Prostate gland (tissue), 2 donors: ENCODE results near the gene GLP1R. TPM values are rescaled to one million over a fixed set of nuclear protein-coding genes. Genes with fewer than 3 reads are reported as not detected.

Source experiments
- DNase-seq: peaks from one replicate; pipeline ENCODE4 v3.0.0-alpha.2; 2019; ENCODE audit warnings: low spot score
- H3K27ac ChIP-seq, 2 donors: fragments of 200-600 bp; sonication (generic); 2 replicates each; pipeline ENCODE4 v1.5.1; 2017 to 2019
- H3K27me3 ChIP-seq: fragments of 200-600 bp; sonication (generic); replicated peaks from 2 replicates; pipeline ENCODE4 v1.5.1; 2019; ENCODE audit not compliant: insufficient read depth
- H3K36me3 ChIP-seq, 2 donors: fragments of 200-600 bp; sonication (generic); 1 replicate in 1 of 2; 2 replicates in 1 of 2; pipeline versions ENCODE4 v1.5.1 to v1.8.1; 2017 to 2019
- H3K4me1 ChIP-seq: fragments of 200-600 bp; sonication (generic); replicated peaks from 2 replicates; pipeline ENCODE4 v1.5.1; 2019
- H3K4me3 ChIP-seq, 2 donors: fragments of 200-600 bp; sonication (generic); 2 replicates each; pipeline ENCODE4 v1.5.1; 2017 to 2019
- H3K9me3 ChIP-seq: fragments of 200-600 bp; sonication (generic); 2 replicates; pipeline ENCODE4 v1.5.1; 2017
- CTCF ChIP-seq, 4 experiments: fragments of 200-600 bp in 2 of 4; fragments of 450-650 bp in 2 of 4; sonication (generic) in 2 of 4; IDR thresholded peaks; 1 replicate in 3 of 4; 2 replicates in 1 of 4; pipeline ENCODE4 v1.5.1; 2016 to 2019; ENCODE audit warnings: antibody characterized with exemption in 4 of 4, mild to moderate bottlenecking in 2 of 4, moderate library complexity in 2 of 4
- POLR2A ChIP-seq: fragments of 450-650 bp; IDR thresholded peaks from one replicate; pipeline ENCODE4 v1.6.1; 2016; ENCODE audit warnings: antibody characterized with exemption, mild to moderate bottlenecking
- POLR2AphosphoS5 ChIP-seq: sonication (generic); formaldehyde crosslinking; IDR thresholded peaks from one replicate; pipeline ENCODE4 v1.6.1; 2017; ENCODE audit warnings: antibody characterized with exemption
- WGBS: methylation state at CpG from one replicate; pipeline ENCODE4 v1.1.5; 2018; 5-methylcytosine and 5-hydroxymethylcytosine counted together
- intact Hi-C: fragments of 100-400 bp; cut with DNase I; formaldehyde crosslinking; loops from one replicate; pipeline ENCODE4 v1.14.2; 2022
- total RNA-seq, 2 donors: library from RNA; depleted of rRNA; stranded (reverse); fragments of >200 nt; gene quantifications; one replicate each; pipeline ENCODE4 v1.1.0, GENCODE V29; 2016

GLP1R gene
- total RNA-seq, 2 donors from 2014 or later = 0.23 TPM; not detected in 1

- H3K27ac ChIP-seq = no peak overlapping the region
- WGBS = 81% methylated on average over 3 of the region's 3 CpGs
- TF ChIP-seq POLR2A (no peak), CTCF (IDR thresholded peaks at IDR 0.05) (no peak), POLR2AphosphoS5 (no peak)
- no peak overlapping the region for H3K4me3 ChIP-seq
- no peaks in the 10 kb centered on the region for H3K36me3 ChIP-seq
- DNase-seq = no peak
- H3K27me3 ChIP-seq = no peaks in the 10 kb centered on the region
- no peaks in the 10 kb centered on the region for H3K9me3 ChIP-seq
- no peaks in the 10 kb centered on the region for H3K4me1 ChIP-seq
- intact Hi-C loops = no loop called here
Measured at GRCh38 chr6:39007575-39007974, 41.0 kb upstream of the GLP1R start.

- intact Hi-C loops = no loop called here
Measured at GRCh38 chr6:39008737-39009136, 39.8 kb upstream of the GLP1R start.

DNA sequence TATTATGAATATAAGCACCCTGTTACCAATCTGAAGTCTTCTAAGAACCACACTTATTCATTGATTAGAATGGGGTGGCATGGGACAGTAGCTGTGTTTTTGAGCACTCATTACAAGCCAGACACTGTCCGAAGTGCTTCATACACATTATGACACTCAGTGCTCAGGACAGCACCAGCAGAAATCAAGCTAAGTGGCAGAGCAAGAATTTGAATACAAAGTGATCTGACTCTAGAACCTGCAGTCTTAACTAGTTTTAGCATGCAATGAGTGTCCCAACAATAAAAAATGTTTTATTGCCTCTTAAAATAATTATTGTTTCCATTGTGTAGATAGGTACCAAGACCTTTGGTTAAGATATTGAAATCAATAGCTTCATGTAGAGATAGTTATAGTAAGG lies 39.1 kb upstream of the GLP1R start:
- Histone ChIP-seq H3K4me3 (no peak overlapping the region), H3K36me3 (no peaks in the 10 kb centered on the region), H3K27me3 (no peaks in the 10 kb centered on the region), H3K27ac (no peak overlapping the region), H3K9me3 (no peaks in the 10 kb centered on the region), H3K4me1 (no peaks in the 10 kb centered on the region)
- intact Hi-C loops = no loop called here
- DNase-seq = no peak
- no peak for TF ChIP-seq POLR2AphosphoS5
- TF ChIP-seq POLR2A = no peak
- no peak for TF ChIP-seq CTCF (IDR thresholded peaks at IDR 0.05)
- 38% methylated on average over 1 of the region's 1 CpG for WGBS

More at GRCh38 chr6:39008737-39009136, 39.8 kb upstream of the GLP1R start:
- no peaks in the 10 kb centered on the region for H3K4me1 ChIP-seq
- H3K9me3 ChIP-seq = no peaks in the 10 kb centered on the region
- no peak for DNase-seq
- H3K27ac ChIP-seq = no peak overlapping the region
- H3K4me3 ChIP-seq = no peak overlapping the region
- TF ChIP-seq POLR2AphosphoS5 = no peak
- no peaks in the 10 kb centered on the region for H3K27me3 ChIP-seq
- WGBS = 8% methylated on average over 1 of the region's 1 CpG
- H3K36me3 ChIP-seq = no peaks in the 10 kb centered on the region

DNA sequence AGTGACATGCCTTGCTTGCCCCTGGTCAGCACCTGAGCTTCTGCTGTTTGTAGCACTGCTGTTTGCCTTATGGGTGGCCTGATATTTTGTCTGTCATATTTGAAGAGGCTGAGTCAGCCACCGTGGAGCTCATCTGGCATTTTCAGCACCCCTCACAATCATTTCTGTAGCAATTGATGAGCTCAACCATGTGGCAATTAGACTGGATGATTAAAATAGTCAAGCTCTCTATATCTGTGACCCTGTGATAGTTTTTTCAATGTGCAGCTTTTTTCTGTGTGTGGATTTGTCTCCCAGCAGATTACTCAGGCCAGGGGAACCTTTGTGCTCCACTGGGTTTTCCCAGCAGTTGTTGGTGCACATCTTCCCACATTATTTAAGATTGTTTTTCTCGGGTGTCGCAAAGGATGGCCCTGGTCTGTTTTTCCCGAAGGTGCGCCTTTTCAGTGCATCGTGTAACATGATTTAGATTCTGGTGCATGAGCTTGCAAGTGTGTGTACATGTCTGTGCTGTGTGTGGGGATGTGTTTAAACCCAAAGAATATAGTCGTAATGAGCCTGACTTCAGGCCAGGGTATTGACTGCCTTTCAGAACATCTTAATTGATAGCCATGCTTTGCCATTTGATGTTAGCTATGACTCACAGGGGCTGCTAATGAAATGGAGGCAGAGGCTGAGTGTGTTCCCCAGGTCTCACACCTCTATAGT lies 31.6 kb upstream of the GLP1R start:
- intact Hi-C loops = no loop called here
- TF ChIP-seq CTCF (IDR thresholded peaks at IDR 0.05) = no peak
- no peak for TF ChIP-seq POLR2A
- TF ChIP-seq POLR2AphosphoS5 = no peak
- H3K9me3 ChIP-seq = no peaks in the 10 kb centered on the region
- no peaks in the 10 kb centered on the region for H3K36me3 ChIP-seq
- H3K27me3 ChIP-seq = no peaks in the 10 kb centered on the region
- H3K27ac ChIP-seq = no peak overlapping the region
- H3K4me1 ChIP-seq = no peaks in the 10 kb centered on the region
- 89% methylated on average over 7 of the region's 7 CpGs for WGBS
- H3K4me3 ChIP-seq = no peak overlapping the region
- no peak for DNase-seq

- Histone ChIP-seq H3K4me1 (no peaks in the 10 kb centered on the region), H3K27me3 (no peaks in the 10 kb centered on the region), H3K4me3 (no peak overlapping the region), H3K27ac (no peak overlapping the region), H3K9me3 (no peaks in the 10 kb centered on the region), H3K36me3 (no peaks in the 10 kb centered on the region)
- TF ChIP-seq POLR2AphosphoS5 (no peak), POLR2A (no peak), CTCF (IDR thresholded peaks at IDR 0.05) (no peak)
- DNase-seq = no peak
- WGBS = 86% methylated on average over 4 of the region's 4 CpGs
- intact Hi-C loops = no loop called here
Measured at GRCh38 chr6:39017547-39017880, 31.1 kb upstream of the GLP1R start.
